Stimulated activated CD8-positive, alpha-beta memory T cell treated with anti-CD3 and anti-CD28 coated beads, Interleukin-12 subunit alpha, Interleukin-12 subunit beta, amount 100 ng/mL, for 24 hours (primary cell): ENCODE results near the gene EFEMP2.

Experiments used
- DNase-seq: peaks from one replicate; pipeline ENCODE4 v3.0.0-alpha.2; 2020; ENCODE audit errors: extremely low read depth

The EFEMP2 gene

DNA sequence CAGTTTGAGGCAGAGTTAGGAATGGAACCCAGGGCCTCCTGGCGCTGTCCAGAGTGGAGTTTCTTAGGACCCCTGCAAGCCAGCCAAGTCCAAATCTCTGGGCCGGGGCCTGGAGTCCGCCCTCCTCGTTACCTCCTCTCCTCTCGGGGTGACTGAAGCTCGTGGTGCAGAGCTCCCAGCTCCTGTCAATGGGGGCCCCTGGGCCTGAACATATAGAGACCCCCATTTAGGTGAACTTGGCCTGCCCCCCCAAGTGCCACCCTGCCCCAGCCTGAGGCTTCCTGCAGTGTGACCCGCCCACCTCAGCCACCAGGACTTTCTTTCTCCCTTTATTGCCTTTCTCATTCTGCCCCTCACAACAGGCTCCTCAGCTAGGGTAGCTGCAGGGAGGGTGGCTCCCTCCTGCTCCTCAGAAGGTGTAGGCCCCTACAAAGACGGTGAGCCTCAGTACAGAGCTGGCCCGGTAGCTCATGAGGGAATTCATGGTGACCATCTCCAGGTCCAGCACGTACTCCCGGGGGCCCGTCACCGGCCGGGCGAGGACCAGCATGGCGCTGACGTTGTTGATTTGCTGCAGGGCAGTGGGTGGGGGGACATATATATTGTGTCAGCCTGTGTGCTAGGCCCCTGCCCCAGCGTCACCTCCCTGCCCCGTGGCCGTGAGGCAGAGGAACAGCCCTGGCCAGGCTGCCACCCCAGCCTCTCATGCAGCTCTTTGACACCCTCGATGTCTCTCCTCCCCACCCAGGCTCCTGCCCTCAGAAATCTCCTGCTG lies 5.9 kb downstream of the EFEMP2 start:
- no peak for DNase-seq

DNA sequence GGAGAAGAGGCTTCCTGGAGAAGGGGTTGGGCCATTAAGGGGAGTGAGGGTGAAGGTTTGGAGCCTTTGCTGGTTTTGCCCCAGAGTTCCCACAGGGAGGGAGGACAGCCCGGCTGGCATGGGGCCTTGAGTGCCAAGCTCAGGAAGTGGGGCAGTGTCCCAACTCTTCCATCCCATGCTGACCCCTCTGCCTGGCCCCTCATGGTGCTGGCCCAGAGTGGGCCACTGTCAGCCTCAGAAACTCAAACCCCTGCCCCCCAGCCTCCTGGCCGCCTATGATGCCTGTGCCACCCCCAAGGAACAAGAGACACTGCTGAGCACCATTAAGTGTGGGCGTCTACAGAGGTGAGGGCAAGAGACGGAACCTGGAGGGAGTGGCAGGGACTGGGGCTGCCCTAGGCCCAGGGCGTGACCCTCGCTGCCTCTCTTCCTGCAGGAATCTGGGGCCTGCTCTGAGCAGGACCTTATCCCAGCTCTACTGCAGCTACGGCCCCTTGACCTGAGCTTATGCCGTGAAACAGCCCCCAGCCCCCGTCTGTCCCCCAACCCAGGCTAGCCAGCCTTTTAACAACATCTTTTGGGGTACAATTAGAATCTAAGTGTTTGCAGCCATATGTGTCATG lies 6.9 kb downstream of the EFEMP2 start:
- DNase-seq = no peak

DNA sequence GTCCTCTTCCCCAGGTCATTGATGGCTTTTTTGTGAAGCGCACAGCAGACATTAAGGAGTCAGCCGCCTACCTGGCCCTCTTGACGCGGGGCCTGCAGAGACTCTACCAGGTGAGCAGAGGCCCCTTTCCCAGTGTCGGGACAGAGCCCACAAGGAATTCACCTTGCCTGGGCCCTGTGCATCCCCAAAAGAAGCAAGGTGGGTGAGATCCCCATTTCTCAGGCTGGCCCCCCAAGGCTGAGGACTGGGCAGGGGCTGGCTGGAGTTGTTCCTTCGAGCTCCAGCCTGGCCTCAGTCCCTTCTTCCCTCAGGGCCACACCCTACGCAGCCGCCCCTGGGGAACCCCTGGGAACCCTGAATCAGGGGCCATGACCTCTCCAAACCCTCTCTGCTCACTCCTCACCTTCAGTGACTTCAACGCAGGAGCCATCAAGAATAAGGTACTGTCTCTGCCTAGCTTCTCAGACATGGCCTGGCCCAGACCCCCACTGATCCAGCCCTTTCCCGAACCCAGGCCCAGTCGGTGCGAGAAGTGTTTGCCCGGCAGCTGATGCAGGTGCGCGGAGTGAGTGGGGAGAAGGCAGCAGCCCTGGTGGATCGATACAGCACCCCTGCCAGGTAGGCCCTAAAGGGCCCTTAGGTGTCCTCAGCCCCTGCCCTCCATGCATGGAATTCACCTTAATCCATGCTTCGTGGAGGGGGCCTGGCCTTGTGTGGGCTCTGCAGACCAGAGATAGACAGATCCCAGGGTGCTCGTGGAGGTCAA lies 7.7 kb downstream of the EFEMP2 start:
- DNase-seq = no peak

DNA sequence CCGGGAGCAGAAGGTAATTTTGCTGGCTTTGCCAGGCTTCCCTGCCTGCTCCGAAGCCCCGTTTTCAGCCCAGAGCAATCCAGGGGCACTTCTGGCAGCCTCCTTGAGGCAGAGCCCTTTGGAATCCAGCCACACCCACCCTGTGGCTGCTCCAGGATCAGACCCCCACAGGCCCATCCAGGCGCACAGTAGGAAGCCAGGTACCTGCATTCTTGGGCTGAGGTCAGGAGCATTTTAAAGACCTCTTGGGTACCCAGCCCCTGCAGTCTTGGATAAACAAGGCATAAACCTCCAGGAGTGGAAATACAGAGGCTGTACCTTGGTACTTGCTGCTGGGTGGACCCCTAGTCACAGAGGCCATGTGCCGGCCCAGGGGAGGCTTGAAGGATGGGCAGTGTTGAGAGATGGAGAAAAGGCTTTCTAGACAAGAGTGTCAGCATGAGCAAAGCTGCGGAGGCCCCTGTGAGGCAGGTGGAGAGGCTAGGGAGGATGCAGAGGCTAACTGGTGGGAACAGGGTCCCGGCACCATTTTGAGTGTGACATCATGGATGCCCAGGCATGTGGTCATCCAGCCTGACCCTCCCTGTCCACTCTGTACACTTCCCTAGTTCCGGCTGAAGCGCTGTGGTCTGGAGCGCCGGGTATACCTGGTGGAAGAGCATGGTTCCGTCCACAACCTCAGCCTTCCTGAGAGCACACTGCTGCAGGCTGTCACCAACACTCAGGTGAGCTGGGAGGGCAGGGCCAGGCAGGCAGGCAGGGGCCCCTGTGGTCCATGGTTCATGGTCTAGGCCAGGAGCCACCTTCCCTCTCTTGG lies 8.5 kb downstream of the EFEMP2 start:
- no peak for DNase-seq

DNA sequence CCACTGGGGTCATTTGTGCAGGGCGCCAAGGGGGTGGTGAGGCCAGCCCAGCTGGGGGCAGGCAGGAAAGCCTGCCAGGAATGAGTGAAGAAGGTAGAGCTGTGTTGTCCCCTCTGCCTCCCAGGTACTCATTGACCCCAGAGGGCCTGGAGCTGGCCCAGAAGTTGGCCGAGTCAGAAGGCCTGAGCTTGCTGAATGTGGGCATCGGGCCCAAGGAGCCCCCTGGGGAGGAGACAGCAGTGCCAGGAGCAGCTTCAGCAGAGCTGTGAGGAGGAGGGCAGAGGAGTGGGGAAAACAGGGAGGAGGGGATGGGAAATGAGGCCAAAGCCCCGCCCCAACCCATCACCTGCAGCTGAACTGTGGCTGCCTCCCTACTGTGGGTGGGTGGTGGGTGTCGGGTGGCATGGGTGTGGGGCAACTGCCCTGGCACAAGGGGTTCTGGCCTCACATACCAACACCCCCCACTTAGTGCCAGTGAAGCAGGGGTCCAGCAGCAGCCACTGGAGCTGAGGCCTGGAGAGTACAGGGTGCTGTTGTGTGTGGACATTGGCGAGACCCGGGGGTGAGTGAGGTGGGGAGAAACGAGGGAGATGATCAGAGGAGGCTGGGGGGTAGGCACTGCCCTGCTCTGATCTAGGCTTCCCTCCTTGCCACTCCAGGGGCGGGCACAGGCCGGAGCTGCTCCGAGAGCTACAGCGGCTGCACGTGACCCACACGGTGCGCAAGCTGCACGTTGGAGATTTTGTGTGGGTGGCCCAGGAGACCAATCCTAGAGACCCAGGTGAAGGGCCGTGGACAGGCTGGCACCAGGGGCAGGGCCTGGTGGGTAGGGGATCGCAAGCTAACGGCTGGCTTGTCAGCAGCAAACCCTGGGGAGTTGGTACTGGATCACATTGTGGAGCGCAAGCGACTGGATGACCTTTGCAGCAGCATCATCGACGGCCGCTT lies 9.4 kb downstream of the EFEMP2 start:
- no peak for DNase-seq

DNA sequence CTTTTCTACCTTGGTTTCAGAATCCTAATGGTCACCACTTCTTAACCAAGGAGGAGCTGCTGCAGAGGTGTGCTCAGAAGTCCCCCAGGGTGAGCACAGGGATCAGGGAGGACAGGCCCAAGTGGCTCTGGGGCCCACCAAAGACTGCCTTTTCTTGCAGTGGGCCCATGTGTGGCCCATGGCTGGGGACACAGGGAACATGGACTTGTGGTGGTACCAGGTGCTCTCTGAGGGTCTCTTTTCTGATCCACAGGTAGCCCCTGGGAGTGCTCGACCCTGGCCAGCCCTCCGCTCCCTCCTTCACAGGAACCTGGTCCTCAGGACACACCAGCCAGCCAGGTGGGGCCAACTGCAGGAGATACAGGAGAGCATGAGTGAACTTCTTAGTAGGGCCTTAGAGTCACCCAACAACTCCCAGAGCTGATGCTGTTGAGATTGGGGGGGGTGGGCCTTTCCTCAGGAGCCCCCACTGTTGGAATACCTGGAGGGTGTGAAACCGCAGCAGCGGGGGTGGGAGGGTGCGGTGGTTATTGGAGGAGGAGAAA lies 10.3 kb downstream of the EFEMP2 start:
- DNase-seq = no peak

DNA sequence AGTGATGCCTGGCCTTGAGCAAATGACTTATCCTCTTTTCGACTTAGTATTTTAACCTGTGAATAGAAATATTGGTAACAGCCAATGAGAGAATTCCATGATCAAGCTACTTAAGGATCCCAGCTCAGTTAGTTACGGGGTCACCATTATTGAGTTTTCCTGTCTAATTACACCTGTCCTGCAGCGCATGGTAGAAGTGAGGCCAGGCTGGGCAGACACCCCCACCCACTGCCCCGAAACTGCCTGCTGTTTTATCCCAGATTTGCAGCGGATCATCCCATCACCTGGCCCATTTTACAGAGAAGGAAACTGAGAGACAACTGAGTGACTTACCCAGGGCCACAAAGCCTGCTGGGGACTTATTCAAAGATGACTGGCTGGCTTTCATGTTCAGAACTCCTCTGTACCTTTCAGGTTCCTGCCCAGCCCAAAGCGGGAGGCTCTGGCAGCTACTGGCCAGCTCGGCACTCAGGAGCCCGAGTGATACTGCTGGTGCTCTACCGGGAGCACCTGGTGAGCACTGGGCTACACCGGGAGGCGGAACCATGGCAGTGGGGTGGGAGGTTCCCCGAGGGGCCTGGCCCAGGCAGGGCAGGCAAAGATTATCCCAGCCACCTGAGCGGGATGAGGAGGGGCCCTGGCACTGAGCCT lies 10.9 kb downstream of the EFEMP2 start:
- DNase-seq = no peak

DNA sequence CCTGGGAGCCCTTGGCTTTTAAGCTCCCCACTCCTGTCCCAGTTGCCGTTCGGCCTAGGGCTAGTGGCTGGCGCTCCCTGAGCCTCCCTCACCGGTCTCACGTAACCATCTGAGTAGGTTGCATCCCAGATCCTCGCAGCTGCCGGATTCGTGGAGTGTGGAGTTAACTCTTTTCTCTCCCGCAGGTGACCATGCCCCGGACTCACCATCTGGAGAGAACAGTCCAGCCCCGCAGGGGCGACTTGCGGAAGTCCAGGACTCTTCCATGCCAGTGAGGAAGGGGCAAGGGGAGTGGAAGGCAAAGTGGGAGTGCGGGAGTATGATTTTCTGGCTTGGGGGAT lies 11.5 kb downstream of the EFEMP2 start:
- DNase-seq = no peak

DNA sequence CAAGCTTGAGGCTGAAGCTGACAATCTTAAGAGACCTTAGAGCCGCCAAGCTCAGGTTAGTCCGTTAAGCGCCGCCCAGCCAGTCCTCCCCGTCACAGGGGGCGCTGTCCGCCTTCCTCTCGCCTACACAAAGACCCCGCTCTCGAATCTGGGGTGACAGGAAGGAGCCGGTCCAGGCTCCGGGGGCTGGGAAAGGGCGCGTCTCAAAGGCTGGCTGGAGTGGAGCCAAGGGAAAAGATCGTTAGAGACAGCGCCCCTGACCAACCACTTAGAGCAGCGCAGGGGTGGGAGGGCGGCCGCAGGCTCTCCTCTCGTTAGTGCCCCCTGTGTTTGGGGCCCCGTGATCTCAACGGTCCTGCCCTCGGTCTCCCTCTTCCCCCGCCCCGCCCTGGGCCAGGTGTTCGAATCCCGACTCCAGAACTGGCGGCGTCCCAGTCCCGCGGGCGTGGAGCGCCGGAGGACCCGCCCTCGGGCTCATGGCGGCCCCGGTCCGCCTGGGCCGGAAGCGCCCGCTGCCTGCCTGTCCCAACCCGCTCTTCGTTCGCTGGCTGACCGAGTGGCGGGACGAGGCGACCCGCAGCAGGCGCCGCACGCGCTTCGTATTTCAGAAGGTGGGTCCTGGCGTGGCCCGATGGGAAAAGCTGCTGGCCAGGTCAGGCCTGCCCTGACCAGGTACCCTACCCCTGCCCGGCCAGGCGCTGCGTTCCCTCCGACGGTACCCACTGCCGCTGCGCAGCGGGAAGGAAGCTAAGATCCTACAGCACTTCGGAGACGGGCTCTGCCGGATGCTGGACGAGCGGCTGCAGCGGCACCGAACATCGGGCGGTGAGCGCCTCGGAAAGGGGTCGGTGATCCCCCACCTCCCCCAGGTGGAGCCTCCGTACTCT lies 12.1 kb downstream of the EFEMP2 start, which contains the start of gene MUS81:
Gene MUS81 (plus strand): TSS at position 156 of the 887 bp plus-strand sequence. CDS start 321 bp downstream, at position 477.
- peak; percentile 92 for DNase-seq

DNA sequence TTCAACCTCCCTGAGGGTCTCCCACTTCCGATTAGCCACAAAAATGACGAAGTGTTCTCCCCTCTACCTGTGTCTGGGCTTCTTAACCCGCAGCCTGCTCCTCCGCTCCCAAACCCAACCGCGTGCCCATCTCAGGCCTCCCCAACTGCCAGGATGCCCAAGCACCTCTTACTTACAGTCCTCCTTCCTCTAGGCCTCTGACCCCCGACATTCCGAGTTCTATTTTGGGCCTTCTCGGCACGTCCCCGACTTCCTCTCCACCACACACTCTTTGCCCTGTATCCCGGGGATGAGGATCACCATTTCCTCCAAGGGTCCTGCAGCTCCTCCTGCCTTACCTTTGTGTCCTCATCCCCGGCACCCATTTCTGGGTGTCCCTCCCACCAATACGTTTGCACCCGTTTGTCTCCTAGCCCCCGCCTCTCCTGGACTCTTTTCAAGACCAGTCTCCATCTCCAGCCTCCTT lies 12.8 kb downstream of the EFEMP2 start:
- no peak for DNase-seq

DNA sequence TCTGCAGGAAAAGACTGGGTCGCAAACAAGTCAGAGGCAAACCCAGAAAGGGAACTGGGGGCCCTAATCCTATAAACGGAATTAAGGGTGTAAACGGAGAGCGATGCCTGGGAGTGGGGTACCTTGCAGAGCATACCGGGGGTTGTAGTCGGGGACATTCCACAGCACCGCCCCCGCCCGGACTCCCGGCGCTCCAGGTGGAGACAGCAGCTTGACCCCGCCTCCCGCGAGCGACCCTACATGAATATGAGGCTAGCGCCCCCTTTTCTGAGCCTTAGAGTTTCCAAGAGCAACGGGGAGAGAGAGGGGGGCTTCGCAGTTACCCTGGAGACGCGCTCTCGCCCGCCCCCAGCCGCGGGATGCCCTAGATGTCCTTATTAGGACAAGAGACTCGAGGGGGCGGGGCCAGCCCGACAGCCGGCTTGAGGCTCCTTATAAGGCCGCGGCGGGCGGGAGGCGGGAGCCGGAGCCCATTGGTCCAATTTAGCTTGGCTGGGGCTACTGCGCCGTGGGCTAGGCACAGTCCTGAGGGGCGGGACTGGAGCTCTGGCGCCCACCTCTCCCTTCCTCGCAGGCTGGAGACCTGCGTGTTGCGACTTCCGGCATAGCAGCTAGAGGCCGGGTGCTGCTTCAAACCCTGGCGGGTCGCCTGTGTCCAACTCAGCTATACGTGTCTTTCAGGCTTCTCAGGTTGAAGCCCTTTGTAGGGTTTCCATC lies 13.3 kb downstream of the EFEMP2 start:
- peak; percentile 98 for DNase-seq

DNA sequence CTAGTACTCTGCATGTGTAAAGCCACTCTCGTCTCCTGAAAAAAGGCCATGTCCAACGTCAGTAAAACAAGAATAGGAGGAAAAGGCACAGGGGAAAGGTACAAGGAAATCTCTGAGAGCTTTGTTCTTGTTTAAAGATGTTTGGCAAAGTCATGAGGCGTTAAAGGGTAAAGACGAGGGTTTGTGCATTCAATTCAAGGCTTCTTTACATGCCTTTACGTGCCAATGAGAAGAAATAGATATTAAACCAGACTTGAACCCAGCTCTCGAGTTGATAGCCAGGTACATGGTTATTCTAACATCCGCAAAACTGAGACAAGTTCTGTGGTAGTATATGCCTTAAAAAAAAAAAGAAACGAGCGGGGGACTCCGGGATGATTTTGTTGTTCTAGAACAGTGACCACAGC lies 13.9 kb downstream of the EFEMP2 start:
- no peak for DNase-seq

DNA sequence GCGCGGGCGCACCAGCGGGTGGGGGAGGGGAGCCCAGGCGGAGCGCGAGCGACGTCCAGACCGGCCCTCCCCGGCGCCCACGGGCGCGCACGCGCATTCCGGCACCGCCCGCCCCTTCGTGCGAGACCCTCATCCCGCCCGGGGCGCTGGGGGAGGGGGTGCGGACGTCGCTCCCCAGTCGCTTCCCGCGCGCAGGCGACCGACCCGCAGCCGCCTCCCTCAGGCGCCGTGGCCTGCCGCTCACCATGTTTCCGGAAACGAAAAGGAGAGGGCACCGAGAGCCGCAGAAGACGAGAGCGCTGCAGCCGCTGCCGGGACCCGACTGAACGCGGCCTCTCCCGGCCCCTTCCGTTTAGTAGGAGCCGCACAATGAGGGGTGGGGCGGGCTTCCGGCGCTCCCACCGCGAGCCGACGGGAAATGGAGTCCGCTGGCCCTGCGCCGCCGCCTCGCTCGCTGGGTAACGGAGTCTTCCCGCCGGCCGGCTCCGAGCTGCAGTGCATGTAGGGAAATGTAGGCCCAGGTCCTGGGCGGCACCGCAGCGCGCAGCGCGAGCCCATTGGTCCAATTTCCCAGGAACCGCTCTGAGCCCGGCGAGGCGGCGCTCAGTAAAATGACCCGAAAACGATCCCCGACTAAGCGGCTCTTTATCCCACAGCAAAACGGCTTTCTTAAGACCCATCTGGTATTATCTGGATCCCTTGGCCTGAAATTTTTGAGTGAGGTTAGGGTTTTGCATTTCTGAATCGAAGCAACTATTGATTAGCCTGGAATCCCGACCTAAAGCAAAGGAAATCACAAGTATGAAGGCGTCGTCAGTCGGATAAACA lies 14.5 kb downstream of the EFEMP2 start, which contains the start of gene CFL1:
Gene CFL1 (minus strand): TSS at position 328 of the 828 bp plus-strand sequence. CDS start 81 bp downstream, at position 247.
- peak; percentile 95 for DNase-seq

DNA sequence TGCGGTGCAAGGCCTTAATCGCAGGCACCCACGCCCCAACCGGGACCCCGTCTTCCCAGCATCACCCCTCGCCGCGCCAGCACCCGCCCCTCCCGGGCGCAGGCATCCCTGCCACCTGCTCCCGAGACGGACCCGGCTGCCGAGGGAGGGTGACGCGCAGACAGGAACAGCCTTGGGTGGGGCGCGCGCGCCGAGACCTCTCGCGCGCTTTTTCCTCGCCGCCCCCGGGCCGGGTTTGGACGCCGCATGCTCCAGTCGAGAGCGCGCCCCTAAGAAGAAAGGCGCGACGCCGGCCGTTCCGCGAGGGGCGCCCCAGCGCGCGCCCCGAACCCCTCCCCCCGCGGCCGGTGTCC lies 15.1 kb downstream of the EFEMP2 start:
- DNase-seq = no peak

DNA sequence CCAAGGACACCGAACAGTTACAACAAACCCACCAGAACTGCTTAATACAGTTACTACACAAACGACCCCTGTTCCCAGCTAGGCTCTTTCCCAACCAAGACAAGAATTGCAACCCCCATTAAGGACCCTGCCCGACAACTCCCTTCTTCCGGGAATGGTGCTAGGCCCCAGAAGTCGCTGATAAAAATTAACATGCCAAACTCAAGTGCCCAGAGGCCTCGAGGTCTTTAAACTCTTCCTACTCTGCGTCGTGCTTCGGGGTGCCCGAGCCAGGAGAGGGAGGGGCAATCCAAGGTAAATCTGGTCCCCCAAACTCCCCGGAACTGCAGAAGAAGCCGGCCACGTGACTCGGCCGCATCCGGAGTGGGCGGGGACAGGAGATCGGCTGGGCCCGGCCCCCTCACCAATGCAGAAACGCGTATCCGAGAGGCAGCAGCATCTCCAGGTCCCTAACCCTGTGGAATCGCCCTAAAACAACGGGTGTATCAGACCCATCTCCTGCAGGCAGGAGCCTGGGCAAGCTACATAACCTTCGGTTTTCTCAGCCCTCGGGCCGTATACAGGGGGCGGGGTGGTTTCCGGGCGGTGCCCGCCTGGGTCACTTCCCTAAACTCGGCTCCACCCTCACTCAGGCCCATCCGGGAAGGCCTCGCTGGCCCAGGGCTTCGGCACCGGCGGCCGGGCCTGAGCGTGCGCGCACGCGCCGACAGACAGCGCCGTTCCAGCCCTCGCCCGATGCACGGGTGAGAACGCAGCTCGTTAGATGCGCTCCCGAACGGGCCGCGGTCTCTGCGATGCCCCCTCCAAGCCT lies 15.7 kb downstream of the EFEMP2 start:
- DNase-seq = peak; percentile 58

DNA sequence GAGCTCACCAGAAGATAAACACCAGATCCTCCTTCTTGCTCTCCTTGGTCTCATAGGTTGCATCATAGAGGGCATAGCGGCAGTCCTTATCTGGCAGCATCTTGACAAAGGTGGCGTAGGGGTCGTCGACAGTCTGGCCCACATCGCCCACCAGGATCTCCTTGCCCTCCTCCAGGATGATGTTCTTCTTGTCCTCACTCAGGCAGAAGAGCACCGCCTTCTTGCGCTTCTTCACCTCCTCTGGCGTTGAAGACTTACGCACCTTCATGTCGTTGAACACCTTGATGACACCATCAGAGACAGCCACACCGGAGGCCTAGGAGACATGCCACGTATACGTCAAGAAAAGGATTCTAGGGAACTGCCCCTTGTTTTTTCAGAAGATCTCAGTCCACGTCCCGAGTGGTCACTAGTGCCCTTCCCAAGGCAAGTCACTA lies 16.7 kb downstream of the EFEMP2 start:
- DNase-seq = no peak
